ENCODE data around the gene DMBX1.

Gene DMBX1

DNA sequence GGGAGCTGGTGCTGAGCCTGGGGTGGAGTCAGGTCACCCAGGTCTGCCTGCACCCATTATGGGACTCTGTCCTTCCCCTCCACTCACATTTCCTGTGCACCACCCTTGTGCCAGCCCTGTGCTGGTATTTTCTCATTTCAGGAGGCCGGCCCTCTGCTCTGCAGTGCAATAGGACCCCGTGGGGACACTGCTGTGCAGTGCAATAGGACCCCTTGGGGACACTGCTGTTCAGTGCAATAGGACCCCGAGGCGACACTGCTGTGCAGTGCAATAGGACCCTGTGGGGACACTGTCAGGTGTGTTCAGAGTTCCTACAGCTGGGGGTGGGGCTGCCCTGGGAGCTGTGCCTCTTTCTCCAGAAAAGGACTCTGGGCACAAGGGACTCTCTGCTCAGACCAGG lies 36.2 kb upstream of the DMBX1 start:
- H3K4me3 ChIP-seq (replicated peaks in 1 of 2; ENCODE audit: low read depth in 2 of 2, low read length in 2 of 2) = no peak overlapping the region
- no peak for DNase-seq (ENCODE audit: low read depth in 2 of 2)
- TF ChIP-seq, protein P1, sequence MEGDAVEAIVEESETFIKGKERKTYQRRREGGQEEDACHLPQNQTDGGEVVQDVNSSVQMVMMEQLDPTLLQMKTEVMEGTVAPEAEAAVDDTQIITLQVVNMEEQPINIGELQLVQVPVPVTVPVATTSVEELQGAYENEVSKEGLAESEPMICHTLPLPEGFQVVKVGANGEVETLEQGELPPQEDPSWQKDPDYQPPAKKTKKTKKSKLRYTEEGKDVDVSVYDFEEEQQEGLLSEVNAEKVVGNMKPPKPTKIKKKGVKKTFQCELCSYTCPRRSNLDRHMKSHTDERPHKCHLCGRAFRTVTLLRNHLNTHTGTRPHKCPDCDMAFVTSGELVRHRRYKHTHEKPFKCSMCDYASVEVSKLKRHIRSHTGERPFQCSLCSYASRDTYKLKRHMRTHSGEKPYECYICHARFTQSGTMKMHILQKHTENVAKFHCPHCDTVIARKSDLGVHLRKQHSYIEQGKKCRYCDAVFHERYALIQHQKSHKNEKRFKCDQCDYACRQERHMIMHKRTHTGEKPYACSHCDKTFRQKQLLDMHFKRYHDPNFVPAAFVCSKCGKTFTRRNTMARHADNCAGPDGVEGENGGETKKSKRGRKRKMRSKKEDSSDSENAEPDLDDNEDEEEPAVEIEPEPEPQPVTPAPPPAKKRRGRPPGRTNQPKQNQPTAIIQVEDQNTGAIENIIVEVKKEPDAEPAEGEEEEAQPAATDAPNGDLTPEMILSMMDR (IDR thresholded peaks at IDR 0.05; ENCODE audit: low read depth, low read length) = no peak

- TF ChIP-seq, protein P1 (IDR thresholded peaks at IDR 0.05; ENCODE audit: low read depth, low read length) = no peak
- H3K4me3 ChIP-seq (replicated peaks in 1 of 2; ENCODE audit: low read depth in 2 of 2, low read length in 2 of 2) = no peak overlapping the region
- no peak for DNase-seq (ENCODE audit: low read depth in 2 of 2)
Measured at GRCh38 chr1:46455951-46456350, 33.7 kb upstream of the DMBX1 start.

DNA sequence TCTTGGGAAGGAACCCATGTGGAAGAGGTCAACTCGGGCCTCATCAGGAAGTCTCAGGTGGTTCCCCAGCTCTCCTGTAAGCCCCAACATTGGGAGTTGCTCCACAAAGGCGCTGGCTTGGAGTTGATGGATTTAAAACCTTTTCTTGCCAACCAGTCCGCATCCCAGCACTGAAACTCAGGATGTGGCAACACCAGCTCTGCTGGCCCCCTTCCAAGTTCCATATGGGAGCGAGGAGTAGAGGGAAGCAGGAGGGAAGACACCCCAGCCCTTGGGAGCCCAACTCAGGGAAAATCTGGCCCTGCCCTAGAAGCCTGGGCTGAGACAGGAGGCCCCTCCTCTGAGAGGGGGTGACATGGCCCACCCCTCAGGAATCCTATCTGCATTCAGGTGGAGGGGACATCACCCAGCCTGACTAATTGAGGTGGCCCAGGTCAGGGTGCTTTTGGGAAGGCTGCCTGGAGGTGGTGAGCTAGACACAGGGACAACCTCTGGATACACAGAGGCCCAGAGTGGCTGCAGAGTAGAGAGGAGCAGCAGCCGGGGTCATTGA lies 33.1 kb upstream of the DMBX1 start:
- peak in 1 of 2 donors; percentile 43 for DNase-seq (ENCODE audit: low read depth in 2 of 2)
- no peak overlapping the region for H3K4me3 ChIP-seq (replicated peaks in 1 of 2; ENCODE audit: low read depth in 2 of 2, low read length in 2 of 2)
- TF ChIP-seq, protein P1 (IDR thresholded peaks at IDR 0.05; ENCODE audit: low read depth, low read length) = no peak

DNA sequence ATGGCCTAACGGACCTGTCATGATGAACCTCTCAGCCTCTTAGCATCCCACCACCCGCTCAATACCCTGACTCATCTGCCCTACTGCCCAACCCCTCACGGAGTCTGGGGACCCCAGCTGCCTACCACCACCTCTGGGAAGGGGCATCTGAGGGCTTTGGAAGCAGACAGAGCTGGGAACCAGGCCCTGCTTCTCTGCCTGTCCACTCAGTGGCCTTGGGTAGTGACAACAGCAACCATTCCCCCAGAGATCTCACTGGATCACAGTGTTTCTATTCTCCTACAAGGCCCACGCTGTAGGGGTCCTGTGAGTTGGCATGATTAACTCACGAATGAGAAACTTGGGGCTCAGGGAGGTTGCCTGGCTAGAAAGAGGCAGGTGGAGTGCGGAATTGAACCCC lies 32.5 kb upstream of the DMBX1 start:
- H3K4me3 ChIP-seq (replicated peaks in 1 of 2; ENCODE audit: low read depth in 2 of 2, low read length in 2 of 2) = no peak overlapping the region
- TF ChIP-seq, protein P1 (IDR thresholded peaks at IDR 0.05; ENCODE audit: low read depth, low read length) = no peak
- no peak for DNase-seq (ENCODE audit: low read depth in 2 of 2)

GRCh38 chr1:46458190-46458589 lies 31.4 kb upstream of the DMBX1 start:
- no peak overlapping the region for H3K4me3 ChIP-seq (replicated peaks in 1 of 2; ENCODE audit: low read depth in 2 of 2, low read length in 2 of 2)
- TF ChIP-seq, protein P1 (IDR thresholded peaks at IDR 0.05; ENCODE audit: low read depth, low read length) = no peak
- no peak for DNase-seq (ENCODE audit: low read depth in 2 of 2)

- TF ChIP-seq, protein P1 (IDR thresholded peaks at IDR 0.05; ENCODE audit: low read depth, low read length) = no peak
- DNase-seq (ENCODE audit: low read depth in 2 of 2) = no peak
- no peak overlapping the region for H3K4me3 ChIP-seq (replicated peaks in 1 of 2; ENCODE audit: low read depth in 2 of 2, low read length in 2 of 2)
Measured at GRCh38 chr1:46458846-46459245, 30.8 kb upstream of the DMBX1 start.

DNA sequence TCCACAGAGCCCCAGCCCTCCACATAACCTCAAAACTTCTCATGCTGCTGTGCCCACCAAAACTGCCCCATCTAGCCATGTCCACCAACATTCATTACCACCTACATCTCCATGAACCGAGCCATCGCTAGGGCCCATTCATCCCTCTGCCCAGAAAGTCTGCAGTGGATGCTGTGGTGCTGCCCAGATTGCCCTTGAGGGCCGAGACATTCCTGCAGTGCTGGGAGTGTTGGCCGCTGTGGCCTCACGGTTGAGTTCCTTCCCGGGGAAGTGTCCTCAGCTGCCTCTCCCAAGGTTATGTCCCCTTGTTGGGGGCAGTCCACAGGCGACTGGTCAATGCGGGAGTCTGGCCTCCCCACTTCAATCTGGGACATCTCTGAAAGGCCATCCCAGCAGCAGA lies 30.3 kb upstream of the DMBX1 start:
- TF ChIP-seq, protein P1 (IDR thresholded peaks at IDR 0.05; ENCODE audit: low read depth, low read length) = no peak
- no peak overlapping the region for H3K4me3 ChIP-seq (replicated peaks in 1 of 2; ENCODE audit: low read depth in 2 of 2, low read length in 2 of 2)
- no peak for DNase-seq (ENCODE audit: low read depth in 2 of 2)
